A673 (cell line): ENCODE data around the gene HOXC13.

Source experiments
- CTCF ChIP-seq: fragments of 300-800, 200-600 bp; sonication (generic); conservative IDR thresholded peaks from 2 replicates; pipeline ENCODE4 v1.5.1; 2017; ENCODE audit warnings: low read depth, mild to moderate bottlenecking, antibody characterized with exemption, low read length, moderate library complexity, mixed read lengths
- EZH2 ChIP-seq: fragments of 200-600 bp; sonication (generic); IDR thresholded peaks from 2 replicates; pipeline ENCODE4 v1.6.1; 2017; ENCODE audit warnings: borderline replicate concordance, low read depth, mild to moderate bottlenecking, mixed read lengths, antibody characterized with exemption, low read length; ENCODE audit not compliant: poor library complexity, severe bottlenecking

GRCh38 chr12:53964315-53964713, 25.7 kb downstream of the HOXC13 start:
- no peak for TF ChIP-seq CTCF
- no peak for TF ChIP-seq EZH2
